Neuronal stem cell (in vitro differentiated cells): Measurements from ENCODE around the gene RPL13.

ENCODE experiments used
- DNase-seq: peaks from one replicate; pipeline ENCODE4 v3.0.0-alpha.2; 2013; ENCODE audit warnings: low spot score
- H2AFZ ChIP-seq: one replicate; pipeline ENCODE4 v1.6.1; 2013; ENCODE audit warnings: mild to moderate bottlenecking, low read length, inconsistent platforms
- H2AK5ac ChIP-seq: 2 replicates; pipeline ENCODE4 v1.6.1; 2013; ENCODE audit warnings: low read depth, mild to moderate bottlenecking, inconsistent platforms, low read length, moderate library complexity, mixed read lengths
- H2BK120ac ChIP-seq: 2 replicates; pipeline ENCODE4 v1.6.1; 2013; ENCODE audit warnings: low read depth, mild to moderate bottlenecking, inconsistent platforms, low read length, moderate library complexity, mixed read lengths
- H2BK12ac ChIP-seq: one replicate; pipeline ENCODE4 v1.6.1; 2013; ENCODE audit warnings: low read length, inconsistent platforms
- H2BK15ac ChIP-seq: 2 replicates; pipeline ENCODE4 v1.6.1; 2013; ENCODE audit warnings: mild to moderate bottlenecking, low read length, inconsistent platforms, mixed read lengths
- H2BK5ac ChIP-seq: one replicate; pipeline ENCODE4 v1.6.1; 2013; ENCODE audit warnings: inconsistent platforms, mild to moderate bottlenecking, low read length, moderate library complexity
- H3K14ac ChIP-seq: one replicate; pipeline ENCODE4 v1.6.1; 2013; ENCODE audit warnings: low read length, inconsistent platforms
- H3K18ac ChIP-seq: 2 replicates; pipeline ENCODE4 v1.6.1; 2013; ENCODE audit warnings: low read length, inconsistent platforms
- H3K23ac ChIP-seq: 2 replicates; pipeline ENCODE4 v1.6.1; 2013; ENCODE audit warnings: low read depth, mild to moderate bottlenecking, mixed read lengths, low read length, inconsistent platforms; ENCODE audit not compliant: poor library complexity
- H3K27ac ChIP-seq: replicated peaks from 3 replicates; pipeline ENCODE4 v1.5.1; 2013; ENCODE audit warnings: low read length, inconsistent platforms
- H3K27me3 ChIP-seq, 3 experiments: 2 replicates each; pipeline ENCODE4 v1.6.1; 2013; ENCODE audit warnings: low read length in 3 of 3, mild to moderate bottlenecking in 2 of 3, inconsistent platforms in 1 of 3, low read depth in 1 of 3, mixed read lengths in 1 of 3, moderate library complexity in 1 of 3; ENCODE audit not compliant: control insufficient read depth in 3 of 3, insufficient read depth in 3 of 3
- H3K36me3 ChIP-seq, 2 donors: replicated peaks in 1 of 2; 2 replicates each; pipeline ENCODE4 v1.6.1; 2013; ENCODE audit warnings: low read length in 2 of 2; ENCODE audit not compliant: control insufficient read depth in 2 of 2, insufficient read depth in 2 of 2
- H3K4ac ChIP-seq: 2 replicates; pipeline ENCODE4 v1.6.1; 2013; ENCODE audit warnings: inconsistent platforms, mild to moderate bottlenecking, low read length, moderate library complexity
- H3K4me1 ChIP-seq, 2 donors: 1 replicate in 1 of 2; 2 replicates in 1 of 2; pipeline ENCODE4 v1.6.1; 2013; ENCODE audit warnings: low read length in 2 of 2, low read depth in 1 of 2; ENCODE audit not compliant: control insufficient read depth in 2 of 2, insufficient read depth in 1 of 2
- H3K4me2 ChIP-seq: one replicate; pipeline ENCODE4 v1.6.1; 2013; ENCODE audit warnings: mild to moderate bottlenecking, low read length, inconsistent platforms; ENCODE audit not compliant: insufficient read depth, poor library complexity, severe bottlenecking
- H3K4me3 ChIP-seq, 2 donors: 2 replicates each; pipeline ENCODE4 v1.5.1; 2013; ENCODE audit warnings: low read length in 2 of 2, mild to moderate bottlenecking in 2 of 2, inconsistent platforms in 1 of 2, moderate library complexity in 1 of 2
- H3K79me1 ChIP-seq: one replicate; pipeline ENCODE4 v1.6.1; 2013; ENCODE audit warnings: low read depth, mild to moderate bottlenecking, inconsistent platforms, low read length, moderate library complexity
- H3K9ac ChIP-seq: one replicate; pipeline ENCODE4 v1.6.1; 2013; ENCODE audit warnings: mild to moderate bottlenecking, low read depth, low read length, inconsistent platforms; ENCODE audit not compliant: poor library complexity
- H3K9me3 ChIP-seq, 2 donors: replicated peaks in 1 of 2; 2 replicates each; pipeline versions ENCODE3 to v1.6.1; 2013; ENCODE audit warnings: low read length in 2 of 2, mild to moderate bottlenecking in 2 of 2, inconsistent platforms in 1 of 2, low read depth in 1 of 2, mixed read lengths in 1 of 2, moderate library complexity in 1 of 2; ENCODE audit not compliant: control insufficient read depth in 2 of 2, insufficient read depth in 1 of 2
- H4K8ac ChIP-seq: one replicate; pipeline ENCODE4 v1.6.1; 2013; ENCODE audit warnings: low read depth, mild to moderate bottlenecking, inconsistent platforms, low read length, moderate library complexity
- H4K91ac ChIP-seq: one replicate; pipeline ENCODE4 v1.6.1; 2013; ENCODE audit warnings: low read length, low read depth, mild to moderate bottlenecking, inconsistent platforms; ENCODE audit not compliant: poor library complexity
- WGBS, 2 donors: extraction: QIAGEN DNeasy Blood & Tissue Kit; methylation state at CpG; one replicate each; pipeline ENCODE4 v1.1.7; 2013; ENCODE audit warnings: missing lambda C conversion rate in 2 of 2, mixed read lengths in 1 of 2; ENCODE audit not compliant: insufficient read length in 2 of 2, insufficient replicate concordance in 1 of 2; ENCODE audit errors: extremely low coverage in 2 of 2; 5-methylcytosine and 5-hydroxymethylcytosine counted together

Gene RPL13

DNA sequence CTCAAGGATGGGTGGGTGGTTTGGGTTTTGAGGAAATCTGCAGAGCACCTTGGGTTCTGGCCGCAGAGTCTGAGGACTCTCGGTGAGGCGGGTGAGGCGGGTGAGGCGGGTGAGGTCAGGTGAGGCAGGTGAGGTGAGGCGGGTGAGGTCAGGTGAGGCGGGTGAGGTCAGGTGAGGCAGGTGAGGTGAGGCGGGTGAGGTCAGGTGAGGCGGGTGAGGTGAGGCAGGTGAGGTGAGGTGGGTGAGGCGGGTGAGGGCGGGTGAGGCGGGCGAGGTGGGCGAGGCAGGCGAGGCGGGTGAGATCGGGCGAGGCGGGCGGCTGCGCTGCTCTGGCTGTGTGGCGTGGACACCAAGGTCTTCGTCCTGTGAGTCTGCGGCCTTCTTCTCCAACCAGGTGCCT, 24.1 kb upstream of the RPL13 start:
- H3K27me3 ChIP-seq, result no peaks in the 10 kb centered on the region
- H2BK120ac ChIP-seq, result no peak overlapping the region
- no peak overlapping the region for H2BK5ac ChIP-seq
- no peak overlapping the region for H2BK12ac ChIP-seq
- no peak overlapping the region for H3K9ac ChIP-seq
- no peak overlapping the region for H4K91ac ChIP-seq
- H3K4me2 ChIP-seq, result no peak overlapping the region
- no peak overlapping the region for H2AK5ac ChIP-seq
- no CpG with 5 or more reads among the region's 24 CpGs for WGBS, 2 donors
- H2AFZ ChIP-seq, result no peak overlapping the region
- no peaks in the 10 kb centered on the region for H3K4me1 ChIP-seq
- DNase-seq, result no peak
- H3K27ac ChIP-seq, result no peak overlapping the region
- H3K23ac ChIP-seq, result no peak overlapping the region
- H2BK15ac ChIP-seq, result no peak overlapping the region
- no peak overlapping the region for H3K4ac ChIP-seq
- H3K79me1 ChIP-seq, result peaks cover 25% of the 10 kb centered on the region
- H3K4me3 ChIP-seq, result no peak overlapping the region
- H4K8ac ChIP-seq, result no peak overlapping the region
- H3K14ac ChIP-seq, result no peak overlapping the region
- no peak overlapping the region for H3K18ac ChIP-seq
- no peaks in the 10 kb centered on the region for H3K9me3 ChIP-seq
- H3K36me3 ChIP-seq, result peaks cover 53 to 91% of the 10 kb centered on the region in 2 donors

DNA sequence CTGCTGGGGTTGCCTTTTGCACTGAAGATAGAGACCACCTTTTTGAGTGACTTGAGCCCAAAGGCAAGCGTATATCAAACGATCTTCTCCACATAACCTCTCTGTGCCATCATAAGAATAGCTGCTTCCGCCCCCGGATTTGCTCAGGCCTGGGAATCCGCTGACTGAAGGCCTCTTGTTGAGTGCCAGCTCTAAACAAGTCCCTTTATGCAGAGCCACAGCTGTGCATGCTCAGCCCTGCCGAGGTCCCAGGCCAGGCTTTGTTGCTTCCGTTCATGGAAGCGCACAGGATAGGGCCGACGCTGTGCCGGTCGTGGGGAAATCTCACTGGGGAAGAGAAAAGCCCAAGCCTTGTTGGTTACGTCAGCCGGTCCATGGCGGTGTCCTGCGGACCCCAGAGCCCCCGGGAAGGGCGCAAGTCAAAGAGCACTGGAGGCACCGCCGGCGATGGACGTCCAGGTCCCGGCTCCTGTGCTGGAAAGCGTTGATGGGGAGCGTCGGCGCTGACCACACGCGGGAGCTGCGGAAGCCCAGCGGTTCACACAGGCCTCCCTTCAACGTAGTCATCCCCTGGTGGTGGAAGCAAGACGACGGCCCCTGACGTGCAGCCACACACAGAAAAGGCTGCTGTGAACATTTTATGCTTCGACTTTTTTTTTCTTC, 23.5 kb upstream of the RPL13 start:
- no peak for DNase-seq
- Histone ChIP-seq H3K14ac (no peak overlapping the region), H2BK15ac (no peak overlapping the region), H3K27ac (no peak overlapping the region), H2AFZ (no peak overlapping the region), H3K18ac (no peak overlapping the region), H3K4me3 (no peak overlapping the region), H3K9me3 (no peaks in the 10 kb centered on the region), H3K4me1 (no peaks in the 10 kb centered on the region), H2BK5ac (no peak overlapping the region), H3K79me1 (peaks cover 27% of the 10 kb centered on the region), H3K36me3 (peaks cover 51 to 91% of the 10 kb centered on the region in 2 donors), H4K8ac (no peak overlapping the region), H3K23ac (no peak overlapping the region), H3K4ac (no peak overlapping the region), H2AK5ac (no peak overlapping the region), H2BK120ac (no peak overlapping the region), H2BK12ac (no peak overlapping the region), H3K27me3 (no peaks in the 10 kb centered on the region), H4K91ac (no peak overlapping the region), H3K4me2 (no peak overlapping the region), H3K9ac (no peak overlapping the region)
- WGBS, 2 donors, result no CpG with 5 or more reads among the region's 36 CpGs

DNA sequence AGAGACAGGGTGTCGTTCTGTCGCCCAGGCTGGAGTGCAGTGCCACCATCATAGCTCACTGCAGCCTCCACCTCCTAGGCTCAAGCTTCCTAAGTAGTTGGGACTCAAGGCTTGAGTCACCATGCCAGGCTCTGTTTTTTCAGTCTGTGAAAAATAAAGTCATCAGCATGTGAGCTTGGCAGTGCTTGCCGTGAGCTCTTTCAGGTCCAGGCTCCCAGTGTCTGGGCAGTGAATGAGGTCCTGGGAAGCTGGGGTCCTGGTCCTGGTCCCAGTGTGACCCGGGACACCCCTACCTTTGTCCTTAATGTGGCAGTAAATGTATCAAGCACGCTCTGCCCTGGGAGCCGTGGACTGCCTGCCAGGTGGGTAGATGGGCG, 22.9 kb upstream of the RPL13 start:
- H2AFZ ChIP-seq, result no peak overlapping the region
- H3K4me2 ChIP-seq, result no peak overlapping the region
- H2AK5ac ChIP-seq, result no peak overlapping the region
- H3K18ac ChIP-seq, result no peak overlapping the region
- H3K4ac ChIP-seq, result no peak overlapping the region
- H3K9me3 ChIP-seq, result no peaks in the 10 kb centered on the region
- no peak overlapping the region for H4K8ac ChIP-seq
- H3K4me1 ChIP-seq, result no peaks in the 10 kb centered on the region
- peak overlapping the region; percentile 43 for H3K23ac ChIP-seq
- DNase-seq, result no peak
- H3K79me1 ChIP-seq, result peaks cover 25% of the 10 kb centered on the region
- no peak overlapping the region for H2BK5ac ChIP-seq
- H3K14ac ChIP-seq, result no peak overlapping the region
- no peak overlapping the region for H3K27ac ChIP-seq
- H2BK12ac ChIP-seq, result no peak overlapping the region
- H3K36me3 ChIP-seq, result peaks cover 50 to 91% of the 10 kb centered on the region in 2 donors
- H4K91ac ChIP-seq, result no peak overlapping the region
- no peaks in the 10 kb centered on the region for H3K27me3 ChIP-seq
- H2BK120ac ChIP-seq, result no peak overlapping the region
- H3K9ac ChIP-seq, result no peak overlapping the region
- no CpG with 5 or more reads among the region's 7 CpGs for WGBS, 2 donors
- no peak overlapping the region for H2BK15ac ChIP-seq
- no peak overlapping the region for H3K4me3 ChIP-seq

DNA sequence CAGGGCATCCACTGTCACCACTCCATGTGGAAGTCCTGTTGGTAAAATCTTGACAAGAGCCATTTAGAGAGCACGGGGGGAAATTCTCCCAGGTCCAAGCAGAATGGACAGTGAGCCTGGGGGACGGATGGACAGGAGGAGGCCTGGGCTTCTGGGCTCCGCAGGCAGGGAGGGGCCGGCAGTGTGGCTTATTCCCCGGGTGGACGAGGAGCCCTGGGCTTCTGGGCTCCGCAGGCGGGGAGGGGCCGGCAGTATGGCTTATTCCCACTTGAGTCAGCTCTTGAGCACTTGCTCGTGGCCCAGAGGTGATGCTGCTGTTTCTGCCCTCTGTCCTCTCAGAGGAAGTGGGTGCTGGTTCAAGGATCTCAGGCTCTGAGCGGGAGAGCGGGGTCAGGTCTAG, 22.2 kb upstream of the RPL13 start:
- Histone ChIP-seq H2BK120ac (no peak overlapping the region), H3K4me3 (no peak overlapping the region), H3K14ac (no peak overlapping the region), H2BK15ac (no peak overlapping the region), H4K8ac (no peak overlapping the region), H3K27me3 (no peaks in the 10 kb centered on the region), H3K9ac (no peak overlapping the region), H3K9me3 (no peaks in the 10 kb centered on the region), H2BK12ac (no peak overlapping the region), H3K18ac (no peak overlapping the region), H2AFZ (no peak overlapping the region), H3K4me1 (no peaks in the 10 kb centered on the region), H3K4me2 (no peak overlapping the region), H4K91ac (no peak overlapping the region), H3K4ac (no peak overlapping the region), H3K36me3 (peaks cover 50 to 86% of the 10 kb centered on the region in 2 donors), H2BK5ac (no peak overlapping the region), H3K23ac (peak overlapping the region; percentile 43), H3K27ac (no peak overlapping the region), H3K79me1 (peaks cover 25% of the 10 kb centered on the region), H2AK5ac (no peak overlapping the region)
- no CpG with 5 or more reads among the region's 12 CpGs for WGBS, 2 donors
- DNase-seq, result no peak
